Ishikawa (cell line): Measurements from ENCODE around the gene TEAD1.

Source experiments
- CEBPB ChIP-seq: IDR thresholded peaks from 2 replicates; pipeline ENCODE4 v1.6.1; 2012
- CREB1 ChIP-seq: IDR thresholded peaks from 2 replicates; pipeline ENCODE4 v1.6.1; 2012; ENCODE audit warnings: low read depth
- EGR1 ChIP-seq: IDR thresholded peaks from 2 replicates; pipeline ENCODE4 v1.6.1; 2012
- EP300 ChIP-seq: IDR thresholded peaks from 2 replicates; pipeline ENCODE4 v1.6.1; 2012; ENCODE audit warnings: borderline replicate concordance
- FOXM1 ChIP-seq: IDR thresholded peaks from 2 replicates; pipeline ENCODE4 v1.6.1; 2012; ENCODE audit warnings: low read depth, borderline replicate concordance
- NFIC ChIP-seq: IDR thresholded peaks from 2 replicates; pipeline ENCODE4 v1.6.1; 2012
- RAD21 ChIP-seq: IDR thresholded peaks from 2 replicates; pipeline ENCODE4 v1.6.1; 2012; ENCODE audit warnings: low read depth
- REST ChIP-seq: IDR thresholded peaks from 2 replicates; pipeline ENCODE4 v1.6.1; 2012; ENCODE audit warnings: low read depth, mild to moderate bottlenecking
- TAF1 ChIP-seq: IDR thresholded peaks from 2 replicates; pipeline ENCODE4 v1.6.1; 2012; ENCODE audit warnings: low read depth, mild to moderate bottlenecking
- TCF12 ChIP-seq: IDR thresholded peaks from 2 replicates; pipeline ENCODE4 v1.6.1; 2012; ENCODE audit warnings: low read depth
- TEAD4 ChIP-seq: IDR thresholded peaks from 2 replicates; pipeline ENCODE4 v1.6.1; 2012
- YY1 ChIP-seq: IDR thresholded peaks from 2 replicates; pipeline ENCODE4 v1.6.1; 2012; ENCODE audit warnings: low read depth
- ZBTB7A ChIP-seq: IDR thresholded peaks from 2 replicates; pipeline ENCODE4 v1.6.1; 2012; ENCODE audit warnings: low read depth
- TF ChIP-seq, protein P1 (sequence below): IDR thresholded peaks from 2 replicates; pipeline ENCODE4 v1.6.1; 2012
- TF ChIP-seq, protein P2 (sequence below): IDR thresholded peaks from 2 replicates; pipeline ENCODE4 v1.6.1; 2012

TEAD1 gene

GRCh38 chr11:12662101-12662689, 12.0 kb upstream of the TEAD1 start:
- TF ChIP-seq NFIC (no peak), TCF12 (no peak)
- TF ChIP-seq, protein P1, sequence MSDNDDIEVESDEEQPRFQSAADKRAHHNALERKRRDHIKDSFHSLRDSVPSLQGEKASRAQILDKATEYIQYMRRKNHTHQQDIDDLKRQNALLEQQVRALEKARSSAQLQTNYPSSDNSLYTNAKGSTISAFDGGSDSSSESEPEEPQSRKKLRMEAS = no peak
- TF ChIP-seq, protein P2, sequence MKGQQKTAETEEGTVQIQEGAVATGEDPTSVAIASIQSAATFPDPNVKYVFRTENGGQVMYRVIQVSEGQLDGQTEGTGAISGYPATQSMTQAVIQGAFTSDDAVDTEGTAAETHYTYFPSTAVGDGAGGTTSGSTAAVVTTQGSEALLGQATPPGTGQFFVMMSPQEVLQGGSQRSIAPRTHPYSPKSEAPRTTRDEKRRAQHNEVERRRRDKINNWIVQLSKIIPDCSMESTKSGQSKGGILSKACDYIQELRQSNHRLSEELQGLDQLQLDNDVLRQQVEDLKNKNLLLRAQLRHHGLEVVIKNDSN = no peak

GRCh38 chr11:12664385-12664784, 9.8 kb upstream of the TEAD1 start:
- TF ChIP-seq ZBTB7A (no peak), EGR1 (no peak), CEBPB (no peak), CREB1 (no peak), FOXM1 (no peak), EP300 (no peak), TCF12 (no peak), TAF1 (no peak)
- TF ChIP-seq, protein P2 = no peak

DNA sequence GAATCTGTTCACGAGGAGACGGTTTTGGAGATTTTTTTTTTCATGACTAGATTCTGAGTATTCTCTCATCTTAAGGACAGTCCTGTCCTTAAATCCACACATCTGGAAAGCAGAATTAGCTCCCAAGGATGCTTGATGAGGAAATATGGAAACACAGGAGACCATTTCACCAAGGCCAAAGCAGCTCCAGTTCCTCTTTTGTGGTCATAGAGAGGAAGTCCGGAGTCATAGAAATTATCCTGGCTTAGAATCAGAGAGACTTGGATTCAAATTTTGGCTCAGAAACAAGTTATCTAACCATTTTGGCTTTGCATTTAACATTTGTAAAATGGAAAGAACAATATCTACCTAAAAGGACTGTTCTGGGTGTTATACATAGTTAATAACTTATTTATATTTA, 7.3 kb upstream of the TEAD1 start:
- TF ChIP-seq NFIC = no peak
- no peak for TF ChIP-seq FOXM1

DNA sequence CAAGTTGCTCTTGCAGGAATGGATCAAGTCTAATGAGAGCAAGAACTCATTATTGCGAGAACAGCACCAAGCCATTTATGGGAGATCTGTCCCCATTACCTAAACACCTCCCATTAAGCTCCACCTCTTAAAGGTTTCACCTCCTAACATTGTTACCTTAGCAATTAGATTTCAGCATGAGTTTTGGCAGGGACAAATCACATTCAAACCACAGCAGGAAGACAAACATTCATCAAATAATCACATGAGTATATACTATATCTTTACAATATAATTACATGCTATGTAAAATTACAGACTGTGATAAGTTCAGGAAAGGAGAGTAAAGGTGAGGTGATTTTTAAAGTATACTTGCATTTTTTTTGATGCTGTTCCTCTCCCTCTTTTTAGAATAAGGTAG, 6.6 kb upstream of the TEAD1 start:
- TF ChIP-seq RAD21 = no peak
- TF ChIP-seq YY1 = no peak
- no peak for TF ChIP-seq REST
- no peak for TF ChIP-seq TAF1
- TF ChIP-seq EP300 = no peak
- TF ChIP-seq, protein P1 = no peak
- TF ChIP-seq TCF12 = no peak
- no peak for TF ChIP-seq NFIC
- TF ChIP-seq ZBTB7A = no peak
- TF ChIP-seq EGR1 = no peak
- TF ChIP-seq FOXM1 = no peak
- TF ChIP-seq CEBPB = no peak
- TF ChIP-seq, protein P2 = no peak
- no peak for TF ChIP-seq CREB1
- TF ChIP-seq TEAD4 = no peak

DNA sequence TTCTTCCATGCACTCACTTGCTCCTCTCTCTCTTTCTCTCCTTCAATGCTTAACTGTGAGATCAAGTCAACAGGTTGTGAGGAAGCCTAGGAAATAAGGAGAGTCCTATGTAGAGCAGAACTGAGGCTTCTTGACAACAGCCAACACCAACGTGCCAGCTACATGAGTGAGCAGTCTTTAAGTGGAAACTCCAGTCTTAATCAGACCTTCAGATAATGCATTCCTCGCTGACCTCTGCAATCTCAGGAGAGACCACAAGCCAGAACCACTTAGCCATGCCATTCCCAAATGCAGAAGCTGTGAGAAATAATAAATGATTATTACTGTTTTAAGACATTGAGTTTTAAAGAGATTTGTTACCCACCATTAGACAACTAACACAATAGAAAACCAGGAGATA, 6.1 kb upstream of the TEAD1 start:
- TF ChIP-seq NFIC (no peak), TAF1 (no peak), REST (no peak), ZBTB7A (no peak), CEBPB (no peak), YY1 (no peak), RAD21 (no peak), EP300 (no peak)

DNA sequence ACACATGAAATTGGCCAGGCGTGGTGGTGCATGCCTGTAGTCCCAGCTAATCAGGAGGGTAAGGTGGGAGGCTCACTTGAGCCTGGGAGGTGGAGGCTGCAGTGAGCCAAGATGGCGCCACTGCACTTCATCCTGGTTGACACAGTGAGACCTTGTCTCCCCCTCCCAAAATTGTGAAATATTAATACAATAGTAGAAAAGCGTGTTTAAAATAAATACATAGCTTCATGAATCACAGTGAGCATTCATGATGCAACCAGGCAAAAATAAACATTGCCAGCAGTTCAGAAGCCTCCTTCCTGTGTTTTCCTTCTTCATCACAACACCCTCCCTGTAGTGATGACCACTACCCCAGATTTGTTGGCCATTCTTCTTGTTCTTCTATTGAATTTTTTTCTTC, 4.3 kb upstream of the TEAD1 start:
- TF ChIP-seq, protein P2 = no peak
- no peak for TF ChIP-seq CEBPB
- no peak for TF ChIP-seq TAF1
- TF ChIP-seq RAD21 = no peak
- no peak for TF ChIP-seq NFIC
- TF ChIP-seq CREB1 = no peak
- TF ChIP-seq, protein P1 = no peak
- no peak for TF ChIP-seq TCF12
- TF ChIP-seq EGR1 = no peak
- TF ChIP-seq TEAD4 = no peak
- no peak for TF ChIP-seq FOXM1
- TF ChIP-seq YY1 = no peak
- TF ChIP-seq REST = no peak
- TF ChIP-seq EP300 = no peak
- no peak for TF ChIP-seq ZBTB7A
